ENCODE data around the gene SOS2. TPM values are rescaled to one million over a fixed set of nuclear protein-coding genes. Genes with fewer than 3 reads are reported as not detected.

The SOS2 gene
- total and polyA plus RNA-seq, 8 donors, result 5.8 to 69.0 (median 27.3) TPM

DNA sequence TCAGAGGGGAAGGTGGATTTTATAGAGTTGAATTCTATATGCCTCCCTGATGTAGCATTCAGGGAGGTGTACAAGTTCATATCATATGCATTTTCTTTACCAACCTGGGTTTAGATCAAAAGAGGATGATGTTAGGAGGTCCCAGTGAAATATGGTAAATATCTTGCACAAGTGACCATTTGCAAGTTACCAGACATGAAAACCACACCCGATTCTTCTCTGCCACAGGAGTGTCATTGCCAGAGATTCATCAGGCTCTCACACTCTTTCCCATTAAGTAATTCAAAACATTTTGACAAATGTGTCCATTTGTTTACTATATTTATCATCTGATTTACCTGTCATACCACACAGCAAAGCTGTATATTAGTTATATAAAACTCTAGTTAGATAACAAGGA is 159.0 kb downstream of the SOS2 start:
- H3K27me3 ChIP-seq, result no peaks in the 10 kb centered on the region
- H3K27ac ChIP-seq, result no peak overlapping the region
- peaks cover 0 to 8% (median 0%) of the 10 kb centered on the region in 4 donors for H3K4me1 ChIP-seq
- no peaks in the 10 kb centered on the region for H3K36me3 ChIP-seq
- H3K9me3 ChIP-seq, result no peaks in the 10 kb centered on the region
- WGBS, 5 donors, result 43 to 88% (median 58%) methylated on average over 1 of the region's 1 CpG
- no peak overlapping the region for H3K4me3 ChIP-seq
- DNase-seq, result no peak
- intact Hi-C loops (cut with DNase I; ENCODE audit: low total_unique reads), result no loop called here
- TF ChIP-seq POLR2A (IDR thresholded peaks at IDR 0.05), result no peak
- no peak for TF ChIP-seq POLR2AphosphoS5 (IDR thresholded peaks at IDR 0.05)
- no peak for TF ChIP-seq EP300 (IDR thresholded peaks at IDR 0.05)
- TF ChIP-seq CTCF (IDR thresholded peaks at IDR 0.05), result no peak

- no peaks in the 10 kb centered on the region for H3K36me3 ChIP-seq
- H3K4me1 ChIP-seq, result peaks cover 0 to 8% (median 0%) of the 10 kb centered on the region in 4 donors
- H3K9me3 ChIP-seq, result no peaks in the 10 kb centered on the region
- no peak overlapping the region for H3K4me3 ChIP-seq
- no peaks in the 10 kb centered on the region for H3K27me3 ChIP-seq
- no peak overlapping the region for H3K27ac ChIP-seq
- 80 to 90% (median 85%) methylated on average over 13 of the region's 13 CpGs for WGBS, 5 donors
- intact Hi-C loops (cut with DNase I; ENCODE audit: low total_unique reads), result no loop called here
- TF ChIP-seq POLR2AphosphoS5 (IDR thresholded peaks at IDR 0.05) (no peak), EP300 (IDR thresholded peaks at IDR 0.05) (no peak), CTCF (IDR thresholded peaks at IDR 0.05) (no peak), POLR2A (IDR thresholded peaks at IDR 0.05) (no peak)
- DNase-seq, result no peak
Measured at GRCh38 chr14:50070840-50071548, 160.4 kb downstream of the SOS2 start.

DNA sequence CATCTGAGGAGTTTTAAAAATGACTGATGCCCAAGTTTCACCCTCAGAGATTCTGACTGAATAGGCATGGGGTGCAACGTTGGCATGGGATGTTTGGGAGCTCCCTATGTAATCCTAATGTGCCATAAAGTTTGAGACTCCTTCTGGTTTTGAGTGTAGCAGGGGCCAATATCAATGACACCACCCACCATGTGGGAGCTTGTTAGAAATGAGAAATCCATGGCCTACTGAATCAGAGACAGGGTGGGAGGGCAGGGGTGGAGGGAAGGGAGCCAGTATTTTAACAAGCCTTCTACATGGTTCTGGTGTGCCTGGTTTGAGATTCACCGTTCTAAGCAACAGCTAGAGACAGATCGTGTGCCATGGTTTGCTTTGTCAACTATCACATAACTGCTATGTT is 161.1 kb downstream of the SOS2 start:
- intact Hi-C loops (cut with DNase I; ENCODE audit: low total_unique reads), result no loop called here
- 78 to 93% (median 86%) methylated on average over 3 of the region's 3 CpGs for WGBS, 5 donors

DNA sequence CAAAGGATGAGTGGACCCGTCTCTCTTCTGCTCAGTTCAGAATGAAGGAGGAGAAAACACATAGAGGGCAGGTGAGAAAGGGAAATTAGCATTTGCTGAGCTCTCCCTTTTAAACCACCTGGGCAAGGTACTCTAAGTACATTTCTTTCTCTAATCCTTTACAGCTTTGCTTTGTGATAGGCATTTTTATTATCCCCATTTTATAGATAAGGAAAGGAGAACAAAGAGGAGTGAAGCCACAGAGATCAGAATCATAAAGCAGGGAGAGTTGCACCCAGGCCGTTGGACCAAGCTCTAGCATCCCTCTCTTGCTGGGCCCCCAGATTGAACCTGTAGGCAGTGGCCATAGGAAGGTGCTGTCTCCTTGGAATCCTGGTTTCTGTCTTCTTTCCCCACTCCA is 162.1 kb downstream of the SOS2 start:
- Histone ChIP-seq H3K4me1 (peaks cover 0 to 8% (median 0%) of the 10 kb centered on the region in 4 donors), H3K27me3 (no peaks in the 10 kb centered on the region), H3K9me3 (no peaks in the 10 kb centered on the region), H3K4me3 (no peak overlapping the region), H3K36me3 (no peaks in the 10 kb centered on the region), H3K27ac (no peak overlapping the region)
- 52 to 77% (median 65%) methylated on average over 2 of the region's 2 CpGs for WGBS, 5 donors
- DNase-seq, result no peak
- TF ChIP-seq EP300 (IDR thresholded peaks at IDR 0.05) (no peak), POLR2AphosphoS5 (IDR thresholded peaks at IDR 0.05) (no peak), CTCF (IDR thresholded peaks at IDR 0.05) (no peak), POLR2A (IDR thresholded peaks at IDR 0.05) (no peak)
- intact Hi-C loops (cut with DNase I; ENCODE audit: low total_unique reads), result no loop called here

More for the DNA sequence above, 161.1 kb downstream of the SOS2 start:
- no peaks in the 10 kb centered on the region for H3K36me3 ChIP-seq
- H3K27ac ChIP-seq, result no peak overlapping the region
- TF ChIP-seq EP300 (IDR thresholded peaks at IDR 0.05) (no peak), POLR2AphosphoS5 (IDR thresholded peaks at IDR 0.05) (no peak), POLR2A (IDR thresholded peaks at IDR 0.05) (no peak), CTCF (IDR thresholded peaks at IDR 0.05) (no peak)
- no peak for DNase-seq
- no peaks in the 10 kb centered on the region for H3K27me3 ChIP-seq
- H3K4me3 ChIP-seq, result no peak overlapping the region
- no peaks in the 10 kb centered on the region for H3K9me3 ChIP-seq
- peaks cover 0 to 8% (median 0%) of the 10 kb centered on the region in 4 donors for H3K4me1 ChIP-seq
